NCI-H2107 (cell line): ENCODE data around the gene CDC14B.
"Not testable (repeated sequence)": the region's sequence is repeated elsewhere in the genome, so short reads cannot be mapped to it uniquely, and the experiment has no call there.

Experiments
- DNase-seq: peaks from one replicate; lab custom pipeline; 2025; lab: John Stamatoyannopoulos, UW

Gene CDC14B

GRCh38 chr9:96587338-96588315 lies 32.0 kb downstream of the CDC14B start:
- DNase-seq: no peak

GRCh38 chr9:96585426-96585825 lies 34.2 kb downstream of the CDC14B start:
- no peak for DNase-seq

GRCh38 chr9:96582199-96582598 lies 37.4 kb downstream of the CDC14B start:
- not testable (repeated sequence) for DNase-seq

GRCh38 chr9:96581786-96582185 lies 37.9 kb downstream of the CDC14B start:
- DNase-seq: no peak

GRCh38 chr9:96581301-96581700 lies 38.3 kb downstream of the CDC14B start:
- DNase-seq: no peak

- no peak for DNase-seq
These were observed 44.7 kb downstream of the CDC14B start for GRCh38 chr9:96574931-96575351.

GRCh38 chr9:96574455-96574854 lies 45.2 kb downstream of the CDC14B start:
- no peak for DNase-seq

- no peak for DNase-seq
These were observed 52.4 kb downstream of the CDC14B start for GRCh38 chr9:96567203-96567700.

- DNase-seq: no peak
These were observed 53.0 kb downstream of the CDC14B start for GRCh38 chr9:96566498-96567202.

- no peak for DNase-seq
These were observed 53.8 kb downstream of the CDC14B start for GRCh38 chr9:96565671-96566497.

- no peak for DNase-seq
These were observed 55.4 kb downstream of the CDC14B start for GRCh38 chr9:96564217-96564616.

GRCh38 chr9:96559339-96559943 lies 60.2 kb downstream of the CDC14B start:
- no peak for DNase-seq

- DNase-seq: no peak
These were observed 61.7 kb downstream of the CDC14B start for GRCh38 chr9:96557921-96558320.

GRCh38 chr9:96556701-96557461 lies 62.8 kb downstream of the CDC14B start:
- DNase-seq: no peak

- no peak for DNase-seq
These were observed 63.9 kb downstream of the CDC14B start for GRCh38 chr9:96555567-96556386.

GRCh38 chr9:96554801-96555566 lies 64.7 kb downstream of the CDC14B start:
- no peak for DNase-seq

GRCh38 chr9:96554326-96554725 lies 65.3 kb downstream of the CDC14B start:
- DNase-seq: no peak

GRCh38 chr9:96553070-96553469 lies 66.6 kb downstream of the CDC14B start:
- DNase-seq: no peak

- no peak for DNase-seq
These were observed 68.2 kb downstream of the CDC14B start for GRCh38 chr9:96551403-96551802.
